GM19324 (cell line): ENCODE data around the gene KRT6B.
"Not testable (repeated sequence)": the region's sequence is repeated elsewhere in the genome, so short reads cannot be mapped to it uniquely, and the experiment has no call there.

ENCODE experiments used
- ATAC-seq: cut with Tn5 transposase; IDR thresholded peaks from one replicate; pipeline ENCODE4 v1.9.1; 2021; ENCODE audit warnings: mild to moderate bottlenecking, moderate library complexity; ENCODE audit not compliant: unreplicated experiment, low FRiP score

Gene KRT6B

GRCh38 chr12:52473768-52474167 is 21.8 kb upstream of the KRT6B start, which contains the start of gene KRT6C:
Gene KRT6C, minus strand, starts transcription at chr12:52473805. Its CDS starts 68 bp downstream, at chr12:52473737.
- ATAC-seq: no peak

GRCh38 chr12:52469853-52470252 is 17.9 kb upstream of the KRT6B start:
- no peak for ATAC-seq

- no peak for ATAC-seq
These were observed 13.0 kb upstream of the KRT6B start for GRCh38 chr12:52464897-52465296.

GRCh38 chr12:52461693-52462092 is 9.7 kb upstream of the KRT6B start:
- no peak for ATAC-seq

GRCh38 chr12:52458861-52459260 is 6.9 kb upstream of the KRT6B start:
- no peak for ATAC-seq

- ATAC-seq: no peak
These were observed 3.9 kb upstream of the KRT6B start for GRCh38 chr12:52455821-52456220.

GRCh38 chr12:52454411-52455201 is 2.7 kb upstream of the KRT6B start:
- no peak for ATAC-seq

- no peak for ATAC-seq
These were observed 3.7 kb downstream of the KRT6B start for GRCh38 chr12:52448228-52448627.

GRCh38 chr12:52447196-52447595 is 4.8 kb downstream of the KRT6B start:
- not testable (repeated sequence) for ATAC-seq

- ATAC-seq: no peak
These were observed 5.4 kb downstream of the KRT6B start for GRCh38 chr12:52446367-52447045.

GRCh38 chr12:52445876-52446275 is 6.1 kb downstream of the KRT6B start:
- ATAC-seq: no peak

- no peak for ATAC-seq
These were observed 7.0 kb downstream of the KRT6B start for GRCh38 chr12:52444647-52445595.

- ATAC-seq: no peak
These were observed 8.0 kb downstream of the KRT6B start for GRCh38 chr12:52443966-52444365.

- no peak for ATAC-seq
These were observed 9.3 kb downstream of the KRT6B start for GRCh38 chr12:52442600-52443061.

GRCh38 chr12:52441320-52441911 is 10.5 kb downstream of the KRT6B start:
- ATAC-seq: no peak

- ATAC-seq: no peak
These were observed 11.1 kb downstream of the KRT6B start for GRCh38 chr12:52440821-52441319.

GRCh38 chr12:52439845-52440244 is 12.1 kb downstream of the KRT6B start:
- ATAC-seq: no peak

GRCh38 chr12:52439420-52439819 is 12.5 kb downstream of the KRT6B start:
- no peak for ATAC-seq

- ATAC-seq: no peak
These were observed 13.3 kb downstream of the KRT6B start for GRCh38 chr12:52438305-52439301.
